K562 (cell line): ENCODE results near the gene CCDC92. TPM values are rescaled to one million over a fixed set of nuclear protein-coding genes. Genes with fewer than 3 reads are reported as not detected.
A peak's percentile ranks its signal among the peaks of the same experiment; 100 is the strongest.

Source experiments
- ATAC-seq: fragments of 200-7000 bp; cut with Tn5 transposase; 3 replicates; pipeline ENCODE4 v1.9.1; 2020; ENCODE audit warnings: moderate library complexity
- BruUV-seq: library from RNA; stranded (reverse); fragments of 400-500 nt; replicated peaks from 2 replicates; lab custom pipeline; 2021; lab: Mats Ljungman, UMichigan
- CTCF ChIA-PET: fragments of 300-600 bp; formaldehyde crosslinking; extraction: SDS; loops from one replicate; lab custom pipeline; 2021; ENCODE audit warnings: low intra/inter-chr PET ratio; lab: Yijun Ruan, JAX
- POLR2A ChIA-PET: fragments of 300-600, 350-650 bp; sonication (Branson Sonifier 250); formaldehyde crosslinking; extraction: SDS; loops from one replicate; lab custom pipeline; 2021; ENCODE audit warnings: antibody characterized with exemption, inconsistent platforms; lab: Yijun Ruan, JAX
- DNase-seq, 4 experiments: peaks; one replicate each; pipeline versions ENCODE4 v3.0.0 to v3.0.0-alpha.2; 2011 to 2018; ENCODE audit warnings: low spot score in 3 of 4, mixed read lengths in 3 of 4; ENCODE audit errors: extremely low read depth in 1 of 4
- FAIRE-seq: peaks from 2 replicates; lab custom pipeline; 2011; peaks lifted over from hg19 to GRCh38; lab: Jason Lieb, UNC
- H2AFZ ChIP-seq: 2 replicates; pipeline ENCODE4 v1.6.0; 2011; ENCODE audit warnings: low read depth, low read length, control low read depth, inconsistent platforms
- H3K27ac ChIP-seq: fragments of 200-600 bp; 3 replicates; pipeline ENCODE4 v1.8.0; 2011; ENCODE audit warnings: low read depth, mild to moderate bottlenecking, control low read depth, inconsistent platforms, low read length, moderate library complexity, mixed read lengths; ENCODE audit errors: extremely low read depth
- H3K27me3 ChIP-seq, 2 experiments: fragments of 300-600 bp in 1 of 2; 2 replicates in 1 of 2; 3 replicates in 1 of 2; pipeline versions ENCODE4 v1.6.0 to v1.8.0; 2011; ENCODE audit warnings: inconsistent platforms in 2 of 2, low read length in 2 of 2, mild to moderate bottlenecking in 1 of 2, mixed read lengths in 1 of 2, moderate library complexity in 1 of 2; ENCODE audit not compliant: control insufficient read depth in 2 of 2, insufficient read depth in 2 of 2
- H3K36me3 ChIP-seq: fragments of 300-600 bp; 3 replicates; pipeline ENCODE4 v1.8.0; 2011; ENCODE audit warnings: mild to moderate bottlenecking, low read length, inconsistent platforms; ENCODE audit not compliant: control insufficient read depth, insufficient read depth
- H3K4me1 ChIP-seq, 2 experiments: fragments of 200-600 bp in 1 of 2; replicated peaks in 1 of 2; 2 replicates in 1 of 2; 3 replicates in 1 of 2; pipeline versions ENCODE4 v1.5.1 to v1.8.0; 2011; ENCODE audit warnings: inconsistent platforms in 2 of 2, low read length in 2 of 2, mild to moderate bottlenecking in 1 of 2, mixed read lengths in 1 of 2, moderate library complexity in 1 of 2; ENCODE audit not compliant: control insufficient read depth in 2 of 2, insufficient read depth in 2 of 2
- H3K4me2 ChIP-seq: 2 replicates; pipeline ENCODE4 v1.6.1; 2011; ENCODE audit warnings: low read length, control low read depth, inconsistent platforms, mixed read lengths; ENCODE audit not compliant: insufficient read depth
- H3K4me3 ChIP-seq: fragments of 200-600 bp; sonication (generic), shearing (Covaris generic); 2 replicates; pipeline ENCODE4 v1.5.1; 2016; ENCODE audit warnings: control low read depth, inconsistent platforms
- H3K79me2 ChIP-seq: fragments of 200-600 bp; 3 replicates; pipeline ENCODE4 v1.8.0; 2011; ENCODE audit warnings: low read length, inconsistent platforms; ENCODE audit not compliant: control insufficient read depth, insufficient read depth
- H3K9ac ChIP-seq, 2 experiments: 2 replicates each; pipeline versions ENCODE4 v1.6.0 to v1.6.1; 2011; ENCODE audit warnings: low read depth in 2 of 2, low read length in 2 of 2, control low read depth in 1 of 2, inconsistent platforms in 1 of 2, mild to moderate bottlenecking in 1 of 2, mixed read lengths in 1 of 2; ENCODE audit not compliant: insufficient read depth in 1 of 2
- H3K9me1 ChIP-seq: one replicate; pipeline ENCODE4 v1.6.0; 2011; ENCODE audit warnings: inconsistent platforms, mild to moderate bottlenecking, low read length, moderate library complexity; ENCODE audit not compliant: control insufficient read depth, insufficient read depth
- H3K9me3 ChIP-seq: replicated peaks from 2 replicates; pipeline ENCODE4 v1.5.1; 2011; ENCODE audit warnings: low read depth, low read length, inconsistent platforms; ENCODE audit not compliant: control insufficient read depth, insufficient read depth
- H4K20me1 ChIP-seq: replicated peaks from 2 replicates; pipeline ENCODE4 v1.6.1; 2011; ENCODE audit warnings: low read length, inconsistent platforms, mixed read lengths; ENCODE audit not compliant: control insufficient read depth, insufficient read depth
- BACH1 ChIP-seq: fragments of 200-800 bp; sonication (Bioruptor generic); IDR thresholded peaks from 2 replicates; pipeline ENCODE4 v1.6.1; 2016; ENCODE audit warnings: missing genetic modification characterization, missing compliant biosample characterization
- DIDO1 ChIP-seq: fragments of 450-650 bp; IDR thresholded peaks from 2 replicates; pipeline ENCODE4 v1.6.1; 2016; ENCODE audit warnings: low read depth, missing biosample characterization, missing genetic modification characterization
- JUND ChIP-seq, 2 experiments: IDR thresholded peaks; 2 replicates in 1 of 2; 3 replicates in 1 of 2; pipeline ENCODE4 v1.6.1; 2011; ENCODE audit warnings: borderline replicate concordance in 2 of 2, low read depth in 2 of 2, low read length in 2 of 2, improper control_type of control experiment in 1 of 2, missing biosample characterization in 1 of 2, missing genetic modification characterization in 1 of 2, missing genetic modification reagents in 1 of 2
- MYC ChIP-seq, 2 experiments: fragments of 250-450 bp in 1 of 2; sonication (Bioruptor Pico) in 1 of 2; IDR thresholded peaks; 2 replicates each; pipeline versions ENCODE4 v1.5.1 to v1.6.1; 2012 to 2021; ENCODE audit warnings: low read depth in 2 of 2, borderline replicate concordance in 1 of 2, improper control_type of control experiment in 1 of 2, low read length in 1 of 2, mild to moderate bottlenecking in 1 of 2, moderate library complexity in 1 of 2
- NR2C1 ChIP-seq, 2 experiments: fragments of 450-650 bp; IDR thresholded peaks; 2 replicates each; pipeline ENCODE4 v1.6.1; 2017; ENCODE audit warnings: mild to moderate bottlenecking in 2 of 2, antibody characterized with exemption in 1 of 2, inconsistent platforms in 1 of 2, missing compliant biosample characterization in 1 of 2, missing genetic modification characterization in 1 of 2
- POLR2AphosphoS2 ChIP-seq: IDR thresholded peaks from 2 replicates; pipeline ENCODE4 v1.6.1; 2012; ENCODE audit warnings: low read length, improper control_type of control experiment
- SMAD1 ChIP-seq: fragments of 150-350 bp; IDR thresholded peaks from 2 replicates; pipeline ENCODE4 v1.6.1; 2014; ENCODE audit warnings: low read length, low read depth; ENCODE audit not compliant: partially characterized antibody
- ZNF12 ChIP-seq: sonication (generic); formaldehyde crosslinking; IDR thresholded peaks from 2 replicates; pipeline ENCODE4 v1.4.0; 2020; ENCODE audit warnings: mild to moderate bottlenecking, missing genetic modification reagents
- ZNF584 ChIP-seq: fragments of 200-800 bp; sonication (Bioruptor generic); IDR thresholded peaks from 2 replicates; pipeline ENCODE4 v1.6.1; 2016; ENCODE audit warnings: low read depth, mild to moderate bottlenecking, missing genetic modification characterization, missing compliant biosample characterization
- ZNF830 ChIP-seq: fragments of 250-450 bp; sonication (Bioruptor Pico); IDR thresholded peaks from 2 replicates; pipeline ENCODE4 v1.5.0; 2021; ENCODE audit warnings: mild to moderate bottlenecking
- WGBS: fragments of 100-300 bp; shearing (Covaris generic); methylation state at CpG from one replicate; pipeline ENCODE4 v1.1.6; 2016; ENCODE audit warnings: low coverage, mixed read lengths; ENCODE audit not compliant: insufficient coverage; ENCODE audit errors: missing lambda C conversion rate; 5-methylcytosine and 5-hydroxymethylcytosine counted together
- in situ Hi-C: fragments of 300-500 bp; cut with MboI; formaldehyde crosslinking; loops from 4 replicates; pipeline ENCODE4 v1.15.0; 2018; ENCODE audit warnings: inconsistent platforms, mixed read lengths
- intact Hi-C: fragments of 100-400 bp; cut with micrococcal nuclease; formaldehyde crosslinking; loops from 2 replicates; pipeline ENCODE4 v1.14.2; 2022
- polyA plus RNA-seq, 8 experiments: library from polyadenylated mRNA; depleted of rRNA in 4 of 8; stranded (reverse) in 5 of 8; unstranded in 3 of 8; fragments of >200 nt; fragmentation: Nextera tagmentation in 2 of 8; fragmentation: Illumina TruSeq in 1 of 8; extraction: Ambion mirVana in 2 of 8; extraction: Trizol in 1 of 8; gene quantifications; 2 replicates each; pipeline versions ENCODE4 v1.2.1 to v1.2.3, GENCODE V29; 2011 to 2014; ENCODE audit warnings: inconsistent platforms in 1 of 8, missing spikeins in 1 of 8
- total RNA-seq, 7 experiments: library from RNA; depleted of rRNA in 6 of 7; stranded (reverse); fragments of >200 nt in 6 of 7; fragmentation: Illumina TruSeq in 2 of 7; extraction: Trizol in 2 of 7; gene quantifications; 2 replicates each; pipeline versions ENCODE4 v1.2.1 to v1.2.3, GENCODE V29; 2011 to 2021; ENCODE audit warnings: low replicate concordance in 1 of 7
- TF ChIP-seq, protein P1 (sequence below), 2 experiments: fragments of 450-650 bp in 1 of 2; sonication (generic) in 1 of 2; formaldehyde crosslinking in 1 of 2; IDR thresholded peaks in 1 of 2; conservative IDR thresholded peaks in 1 of 2; 2 replicates each; pipeline versions ENCODE4 v1.6.1 to v1.8.1; 2016 to 2023; ENCODE audit warnings: mild to moderate bottlenecking in 2 of 2, moderate library complexity in 2 of 2, inconsistent platforms in 1 of 2, missing genetic modification reagents in 1 of 2
- TF ChIP-seq, protein P2 (sequence below), 2 experiments: fragments of 450-650 bp; conservative IDR thresholded peaks; 2 replicates each; pipeline ENCODE4 v1.6.1; 2017; ENCODE audit warnings: mild to moderate bottlenecking in 2 of 2, moderate library complexity in 2 of 2
- TF ChIP-seq, protein P3 (sequence below): fragments of 450-650 bp; formaldehyde crosslinking; IDR thresholded peaks from 2 replicates; pipeline ENCODE4 v1.4.0; 2020; ENCODE audit warnings: mild to moderate bottlenecking, mixed read lengths
- TF ChIP-seq, protein P4 (sequence below): IDR thresholded peaks from 2 replicates; pipeline ENCODE4 v1.6.1; 2014; ENCODE audit warnings: antibody characterized with exemption

CCDC92 gene
- total and polyA plus RNA-seq, 9 of the 15 experiments (the other 6 are each of a cell fraction or from before 2014, with no cell fraction given) = 0.27 to 5.9 (median 2.1) TPM

DNA sequence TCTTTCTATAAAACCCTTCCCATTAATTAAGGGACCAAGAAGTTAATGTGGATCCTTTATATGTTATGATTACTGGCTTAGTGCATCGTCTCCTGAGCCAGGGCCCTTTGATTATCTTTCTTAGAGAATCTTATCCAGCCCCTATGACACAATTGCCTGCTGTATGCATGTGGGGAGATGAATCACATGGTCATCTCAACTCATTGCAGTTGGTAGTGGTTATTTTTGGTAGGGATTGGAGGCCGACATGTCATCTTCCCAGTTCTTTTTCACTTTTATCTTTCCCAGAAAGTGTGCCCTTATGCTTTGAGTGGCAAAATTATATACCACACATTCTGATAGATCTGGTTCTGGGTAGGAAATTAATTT lies 26.3 kb upstream of the CCDC92 start:
- intact Hi-C loops (loop anchor here (2.0 kb wide), 1 partner anchor 34 kb away; no protein-coding TSS in a partner anchor), in situ Hi-C loops (no loop called here)
- Histone ChIP-seq H3K9me1 (peaks cover 6% of the 10 kb centered on the region), H3K36me3 (peaks cover 44% of the 10 kb centered on the region; the same call in 2 of the 3 replicates), H3K9me3 (no peaks in the 10 kb centered on the region), H2AFZ (no peak overlapping the region), H3K79me2 (peaks cover 46% of the 10 kb centered on the region), H4K20me1 (no peaks in the 10 kb centered on the region), H3K4me2 (peak overlapping the region; percentile 66; the same call in 1 of the 2 replicates), H3K4me3 (no peak overlapping the region), H3K27ac (peak overlapping the region; percentile 67; the same call in 2 of the 3 replicates), H3K9ac (no peak overlapping the region), H3K27me3 (no peaks in the 10 kb centered on the region), H3K4me1 (peaks cover 23 to 60% of the 10 kb centered on the region in 2 experiments)
- CTCF ChIA-PET = no interaction called here
- WGBS = 4% methylated on average over 2 of the region's 2 CpGs
- POLR2A ChIA-PET = interaction anchor here (1.6 kb wide), 1 partner anchor 7 kb away, joined by 5 read pairs; no protein-coding TSS in a partner anchor
- ATAC-seq (peak; percentile 35), FAIRE-seq (no peak), DNase-seq (peak; percentile 28 to 43 (median 38))
- BruUV-seq = no TSS peak
- TF ChIP-seq BACH1 (tag) (0 out of 2 replicates have a peak, but pooled peaks have one; percentile 14), NR2C1 (IDR thresholded peaks at IDR 0.05) (0 out of 2 replicates have a peak, but pooled peaks have one; percentile 6), NR2C1 (tag; IDR thresholded peaks at IDR 0.05) (no peak), ZNF830 (CRISPR knock-in tag) (no peak), SMAD1 (no peak), ZNF12 (no peak), ZNF584 (CRISPR knock-in tag) (0 out of 2 replicates have a peak, but pooled peaks have one; percentile 61), POLR2AphosphoS2 (no peak), JUND (IDR thresholded peaks at IDR 0.05; ENCODE audit: borderline replicate concordance, low read depth, low read length) (peak; percentile 48; the same call in 1 of the 2 replicates), JUND (tag; IDR thresholded peaks at IDR 0.05; ENCODE audit: borderline replicate concordance, low read depth, low read length) (no peak), DIDO1 (tag) (no peak), MYC (IDR thresholded peaks at IDR 0.05; ENCODE audit: low read depth, low read length) (peak; percentile 32; the same call in 1 of the 2 replicates), MYC (CRISPR knock-in tag; IDR thresholded peaks at IDR 0.05; ENCODE audit: borderline replicate concordance, low read depth) (no peak)
- TF ChIP-seq, protein P1, sequence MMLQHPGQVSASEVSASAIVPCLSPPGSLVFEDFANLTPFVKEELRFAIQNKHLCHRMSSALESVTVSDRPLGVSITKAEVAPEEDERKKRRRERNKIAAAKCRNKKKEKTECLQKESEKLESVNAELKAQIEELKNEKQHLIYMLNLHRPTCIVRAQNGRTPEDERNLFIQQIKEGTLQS (IDR thresholded peaks at IDR 0.05) = peak; percentile 47; the same call in 1 of the 2 replicates
- TF ChIP-seq, protein P1 (CRISPR knock-in tag; conservative IDR thresholded peaks at IDR 0.05) = no peak
- TF ChIP-seq, protein P2, sequence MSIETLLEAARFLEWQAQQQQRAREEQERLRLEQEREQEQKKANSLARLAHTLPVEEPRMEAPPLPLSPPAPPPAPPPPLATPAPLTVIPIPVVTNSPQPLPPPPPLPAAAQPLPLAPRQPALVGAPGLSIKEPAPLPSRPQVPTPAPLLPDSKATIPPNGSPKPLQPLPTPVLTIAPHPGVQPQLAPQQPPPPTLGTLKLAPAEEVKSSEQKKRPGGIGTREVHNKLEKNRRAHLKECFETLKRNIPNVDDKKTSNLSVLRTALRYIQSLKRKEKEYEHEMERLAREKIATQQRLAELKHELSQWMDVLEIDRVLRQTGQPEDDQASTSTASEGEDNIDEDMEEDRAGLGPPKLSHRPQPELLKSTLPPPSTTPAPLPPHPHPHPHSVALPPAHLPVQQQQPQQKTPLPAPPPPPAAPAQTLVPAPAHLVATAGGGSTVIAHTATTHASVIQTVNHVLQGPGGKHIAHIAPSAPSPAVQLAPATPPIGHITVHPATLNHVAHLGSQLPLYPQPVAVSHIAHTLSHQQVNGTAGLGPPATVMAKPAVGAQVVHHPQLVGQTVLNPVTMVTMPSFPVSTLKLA (conservative IDR thresholded peaks at IDR 0.05) = 0 out of 4 replicates have a peak, but pooled peaks have one; percentile 13 to 34
- TF ChIP-seq, protein P3, sequence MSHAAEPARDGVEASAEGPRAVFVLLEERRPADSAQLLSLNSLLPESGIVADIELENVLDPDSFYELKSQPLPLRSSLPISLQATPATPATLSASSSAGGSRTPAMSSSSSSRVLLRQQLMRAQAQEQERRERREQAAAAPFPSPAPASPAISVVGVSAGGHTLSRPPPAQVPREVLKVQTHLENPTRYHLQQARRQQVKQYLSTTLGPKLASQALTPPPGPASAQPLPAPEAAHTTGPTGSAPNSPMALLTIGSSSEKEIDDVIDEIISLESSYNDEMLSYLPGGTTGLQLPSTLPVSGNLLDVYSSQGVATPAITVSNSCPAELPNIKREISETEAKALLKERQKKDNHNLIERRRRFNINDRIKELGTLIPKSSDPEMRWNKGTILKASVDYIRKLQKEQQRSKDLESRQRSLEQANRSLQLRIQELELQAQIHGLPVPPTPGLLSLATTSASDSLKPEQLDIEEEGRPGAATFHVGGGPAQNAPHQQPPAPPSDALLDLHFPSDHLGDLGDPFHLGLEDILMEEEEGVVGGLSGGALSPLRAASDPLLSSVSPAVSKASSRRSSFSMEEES (CRISPR knock-in tag) = peak; percentile 26; the same call in 1 of the 2 replicates
- TF ChIP-seq, protein P4, sequence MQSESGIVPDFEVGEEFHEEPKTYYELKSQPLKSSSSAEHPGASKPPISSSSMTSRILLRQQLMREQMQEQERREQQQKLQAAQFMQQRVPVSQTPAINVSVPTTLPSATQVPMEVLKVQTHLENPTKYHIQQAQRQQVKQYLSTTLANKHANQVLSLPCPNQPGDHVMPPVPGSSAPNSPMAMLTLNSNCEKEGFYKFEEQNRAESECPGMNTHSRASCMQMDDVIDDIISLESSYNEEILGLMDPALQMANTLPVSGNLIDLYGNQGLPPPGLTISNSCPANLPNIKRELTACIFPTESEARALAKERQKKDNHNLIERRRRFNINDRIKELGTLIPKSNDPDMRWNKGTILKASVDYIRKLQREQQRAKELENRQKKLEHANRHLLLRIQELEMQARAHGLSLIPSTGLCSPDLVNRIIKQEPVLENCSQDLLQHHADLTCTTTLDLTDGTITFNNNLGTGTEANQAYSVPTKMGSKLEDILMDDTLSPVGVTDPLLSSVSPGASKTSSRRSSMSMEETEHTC = 0 out of 2 replicates have a peak, but pooled peaks have one; percentile 28
